ENCODE data around the gene INTS3. TPM values are rescaled to one million over a fixed set of nuclear protein-coding genes. Genes with fewer than 3 reads are reported as not detected.

INTS3 gene
- total RNA-seq, 2 experiments from 2014 or later = 52.0 to 58.0 TPM

Small RNAs within 50 kb of the gene (microRNA-seq; reads per million reads assigned to microRNA genes)
- not detected for gene MIR8083 (ENCODE audit: borderline replicate concordance)

Other genes with a start within 250 kb of the INTS3 start
- 100 to 1,000 TPM; 219 to 349 TPM for gene S100A6, start 192.1 kb upstream of the INTS3 start, total RNA-seq
- gene S100A5, start 187.1 kb upstream of the INTS3 start, total RNA-seq = 1 to 10 TPM; 2.4 to 3.4 TPM
- 100 to 1,000 TPM in 1 of 2 experiments, 10 to 100 TPM in 1; 84.8 to 166 TPM for gene S100A4, start 182.2 kb upstream of the INTS3 start, total RNA-seq
- not detected for gene S100A3, start 178.8 kb upstream of the INTS3 start, total RNA-seq
- 1 to 10 TPM; 3.3 to 7.0 TPM for gene S100A2, start 162.2 kb upstream of the INTS3 start, total RNA-seq
- gene S100A16, start 114.9 kb upstream of the INTS3 start, total RNA-seq = not detected
- under 1 TPM; 0.14 to 0.34 TPM for gene S100A14, start 111.7 kb upstream of the INTS3 start, total RNA-seq
- 1 to 10 TPM; 5.4 TPM for gene S100A13, start 100.5 kb upstream of the INTS3 start, total RNA-seq
- gene S100A1, start 99.6 kb upstream of the INTS3 start, total RNA-seq = not detected
- 10 to 100 TPM; 85.1 to 91.4 TPM for gene CHTOP, start 94.0 kb upstream of the INTS3 start, total RNA-seq
- gene SNAPIN, start 69.3 kb upstream of the INTS3 start, total RNA-seq = 10 to 100 TPM; 34.2 to 38.4 TPM
- 100 to 1,000 TPM; 325 to 435 TPM for gene ILF2, start 57.1 kb upstream of the INTS3 start, total RNA-seq
- gene NPR1, start 49.4 kb upstream of the INTS3 start, total RNA-seq = under 1 TPM; 0.04 to 0.11 TPM
- 1 to 10 TPM; 5.9 to 9.3 TPM for gene SLC27A3, start 47.4 kb downstream of the INTS3 start, total RNA-seq
- 10 to 100 TPM; 57.0 to 63.9 TPM for gene GATAD2B, start 194.9 kb downstream of the INTS3 start, total RNA-seq
- gene DENND4B, start 218.7 kb downstream of the INTS3 start, total RNA-seq = 100 to 1,000 TPM; 100 to 110 TPM
- gene CRTC2, start 230.6 kb downstream of the INTS3 start, total RNA-seq = 10 to 100 TPM; 60.6 to 80.4 TPM
- gene SLC39A1, start 235.5 kb downstream of the INTS3 start, total RNA-seq = 10 to 100 TPM; 64.4 to 65.5 TPM
- 1 to 10 TPM; 8.5 to 9.1 TPM for gene CREB3L4, start 239.9 kb downstream of the INTS3 start, total RNA-seq
- 100 to 1,000 TPM; 107 to 145 TPM for gene JTB, start 249.6 kb downstream of the INTS3 start, total RNA-seq